Body of pancreas (tissue), 4 donors: ENCODE measurements around the gene PRKCSH. TPM values are rescaled to one million over a fixed set of nuclear protein-coding genes. Genes with fewer than 3 reads are reported as not detected.

Experiments
- ATAC-seq: fragments of 150-250 bp; one replicate; pipeline ENCODE4 v1.9.1; 2016
- DNase-seq, 4 donors: peaks; one replicate each; pipeline ENCODE4 v3.0.0-alpha.2; 2019
- H3K27ac ChIP-seq, 4 donors: fragments of 200-600 bp; sonication (generic); 1 replicate in 3 of 4; 2 replicates in 1 of 4; pipeline versions ENCODE4 v1.5.1 to v1.6.1; 2016 to 2019; ENCODE audit warnings: mild to moderate bottlenecking in 1 of 4, mixed read lengths in 1 of 4, moderate library complexity in 1 of 4
- H3K27me3 ChIP-seq, 2 donors: fragments of 200-600 bp; sonication (generic); one replicate each; pipeline ENCODE4 v1.6.0; 2016; ENCODE audit warnings: mild to moderate bottlenecking in 1 of 2
- H3K36me3 ChIP-seq, 2 donors: fragments of 200-600 bp; sonication (generic); replicated peaks in 1 of 2; 2 replicates each; pipeline ENCODE4 v1.5.1; 2016; ENCODE audit warnings: low read depth in 2 of 2; ENCODE audit not compliant: insufficient read depth in 1 of 2
- H3K4me1 ChIP-seq: fragments of 200-600 bp; sonication (generic); one replicate; pipeline ENCODE4 v1.6.0; 2016
- H3K4me3 ChIP-seq, 2 donors: fragments of 200-600 bp; sonication (generic); 1 replicate in 1 of 2; 2 replicates in 1 of 2; pipeline ENCODE4 v1.5.1; 2016 to 2019
- H3K9me3 ChIP-seq, 3 donors: fragments of 200-600 bp; sonication (generic); 1 replicate in 2 of 3; 2 replicates in 1 of 3; pipeline ENCODE4 v1.5.1; 2016
- CTCF ChIP-seq, 7 experiments: fragments of 450-650 bp in 4 of 7; fragments of 200-600 bp in 3 of 7; sonication (generic) in 3 of 7; IDR thresholded peaks; one replicate each; pipeline ENCODE4 v1.5.1; 2016 to 2019; ENCODE audit warnings: antibody characterized with exemption in 7 of 7
- POLR2A ChIP-seq, 3 donors: fragments of 450-650 bp; IDR thresholded peaks; one replicate each; pipeline ENCODE4 v1.6.1; 2016; ENCODE audit warnings: antibody characterized with exemption in 3 of 3, mild to moderate bottlenecking in 2 of 3
- WGBS, 2 donors: methylation state at CpG; one replicate each; pipeline ENCODE4 v1.1.5; 2017; 5-methylcytosine and 5-hydroxymethylcytosine counted together
- intact Hi-C: fragments of 100-400 bp; cut with DNase I; formaldehyde crosslinking; loops from one replicate; pipeline ENCODE4 v1.15.1; 2023
- total RNA-seq, 2 donors: library from RNA; depleted of rRNA; stranded (reverse); fragments of >200 nt; gene quantifications; one replicate each; pipeline ENCODE4 v1.1.0, GENCODE V29; 2016

The PRKCSH gene
- total RNA-seq, 2 donors from 2014 or later = 134 to 194 TPM

DNA sequence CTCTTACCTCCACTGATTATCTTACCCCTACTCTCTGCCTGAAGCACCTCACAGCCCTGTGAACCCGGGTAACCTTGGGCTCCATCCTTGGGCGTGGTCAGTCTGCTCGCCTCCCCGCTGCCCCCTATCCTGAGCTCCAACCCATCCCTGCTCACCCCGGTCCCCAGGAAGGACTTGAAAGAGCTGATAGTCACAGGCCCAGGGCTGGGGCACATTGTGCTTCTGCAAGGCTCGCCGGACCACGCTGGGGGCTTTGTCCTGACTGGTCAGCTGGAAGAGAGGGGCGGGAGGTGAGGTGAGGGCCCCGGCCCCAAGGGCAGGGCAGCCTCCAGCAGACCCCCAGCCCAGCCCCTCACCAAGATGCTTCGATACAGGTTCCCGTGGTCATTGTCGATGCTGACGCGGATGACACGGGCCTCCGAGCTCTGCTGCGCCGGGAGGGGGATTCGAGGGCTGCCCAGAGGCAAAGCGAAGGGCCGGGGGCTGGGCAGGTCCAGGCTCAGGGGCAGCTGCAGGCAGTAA, 38.3 kb upstream of the PRKCSH start:
- intact Hi-C loops = no loop called here
- no peak for TF ChIP-seq POLR2A (IDR thresholded peaks at IDR 0.05)
- TF ChIP-seq CTCF (IDR thresholded peaks at IDR 0.05) = no peak
- Histone ChIP-seq H3K36me3 (peaks cover 0 to 3% of the 10 kb centered on the region in 2 donors), H3K4me1 (no peaks in the 10 kb centered on the region), H3K27ac (no peak overlapping the region), H3K27me3 (no peaks in the 10 kb centered on the region), H3K9me3 (no peaks in the 10 kb centered on the region), H3K4me3 (no peak overlapping the region)
- WGBS, 2 donors = 92 to 96% methylated on average over 8 to 11 of the region's 22 CpGs
- DNase-seq (no peak), ATAC-seq (no peak)

GRCh38 chr19:11399667-11400066, 35.8 kb upstream of the PRKCSH start:
- TF ChIP-seq CTCF (IDR thresholded peaks at IDR 0.05) (no peak), POLR2A (IDR thresholded peaks at IDR 0.05) (no peak)
- no peak overlapping the region for H3K4me3 ChIP-seq
- no peaks in the 10 kb centered on the region for H3K4me1 ChIP-seq
- intact Hi-C loops = no loop called here
- H3K27ac ChIP-seq = no peak overlapping the region
- ATAC-seq (no peak), DNase-seq (no peak)
- H3K9me3 ChIP-seq = no peaks in the 10 kb centered on the region
- H3K36me3 ChIP-seq = peaks cover 0 to 2% of the 10 kb centered on the region in 2 donors
- H3K27me3 ChIP-seq = no peaks in the 10 kb centered on the region
- 91 to 100% methylated on average over 5 to 9 of the region's 9 CpGs for WGBS, 2 donors

DNA sequence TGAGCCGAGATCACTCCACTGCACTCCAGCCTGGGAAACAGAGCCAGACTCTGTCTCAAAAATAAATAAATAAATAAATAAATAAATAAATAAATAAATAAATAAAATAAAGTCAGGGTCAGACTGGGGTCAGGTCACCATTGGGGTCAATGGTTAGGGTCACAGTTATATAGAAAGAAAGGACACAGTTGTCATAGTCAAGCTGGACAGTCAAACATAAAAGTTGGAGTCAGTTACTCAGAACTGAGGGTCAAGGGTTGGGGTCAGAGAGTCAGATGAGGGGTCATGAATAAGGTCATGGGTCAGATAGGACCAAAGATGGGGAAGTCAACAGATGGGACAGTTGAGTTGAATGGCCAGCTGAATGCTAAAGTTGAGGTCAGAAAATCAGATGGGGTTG, 34.6 kb upstream of the PRKCSH start:
- no peak for DNase-seq
- 79 to 88% methylated on average over 1 of the region's 1 CpG for WGBS, 2 donors

DNA sequence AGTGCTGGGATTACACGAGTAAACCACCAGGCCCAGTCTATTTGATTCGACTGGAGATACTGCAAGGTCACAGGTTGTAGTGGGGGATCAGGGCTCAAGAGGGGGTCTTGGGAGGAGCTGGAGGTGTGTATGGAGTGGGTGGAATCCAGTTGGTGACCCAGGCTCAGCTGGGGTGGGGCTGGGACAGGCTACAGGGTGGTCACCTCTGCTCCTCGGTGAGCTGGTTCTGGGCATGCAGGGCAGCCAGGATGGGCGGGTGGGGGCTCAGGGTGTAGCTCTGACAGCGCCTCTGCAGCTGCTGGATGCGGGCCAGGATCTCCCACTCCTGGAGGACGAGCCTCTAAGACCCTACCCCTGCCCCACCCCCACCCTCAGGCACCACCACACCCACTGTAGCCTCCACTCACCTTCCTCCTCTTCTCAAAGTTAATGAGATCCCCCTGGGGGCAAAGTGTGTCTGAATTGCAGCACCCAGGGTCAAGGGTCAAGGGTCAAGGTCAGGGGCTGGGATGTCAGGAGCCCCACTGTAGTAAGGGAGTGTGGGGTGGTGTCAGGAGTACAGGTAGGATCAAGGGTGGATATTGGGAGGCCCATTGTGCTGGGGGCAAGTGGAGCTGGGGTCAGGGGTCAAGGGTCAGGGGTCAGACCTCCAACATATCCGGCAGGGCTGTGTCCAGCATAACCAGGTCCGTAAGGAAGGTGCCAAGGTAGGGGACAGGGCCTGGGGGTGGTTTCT, 33.5 kb upstream of the PRKCSH start:
- WGBS, 2 donors = 78 to 84% methylated on average over 8 to 9 of the region's 9 CpGs
- no peaks in the 10 kb centered on the region for H3K9me3 ChIP-seq
- no peak overlapping the region for H3K27ac ChIP-seq
- ATAC-seq = no peak
- peaks cover 0 to 4% of the 10 kb centered on the region in 2 donors for H3K36me3 ChIP-seq
- no peak for TF ChIP-seq POLR2A (IDR thresholded peaks at IDR 0.05)
- TF ChIP-seq CTCF (IDR thresholded peaks at IDR 0.05) = no peak
- no peaks in the 10 kb centered on the region for H3K4me1 ChIP-seq
- no peaks in the 10 kb centered on the region for H3K27me3 ChIP-seq
- no peak overlapping the region for H3K4me3 ChIP-seq
- intact Hi-C loops = no loop called here
- DNase-seq = no peak

More for the DNA sequence above, 34.6 kb upstream of the PRKCSH start:
- no peaks in the 10 kb centered on the region for H3K4me1 ChIP-seq
- no peaks in the 10 kb centered on the region for H3K27me3 ChIP-seq
- H3K36me3 ChIP-seq = peaks cover 0 to 4% of the 10 kb centered on the region in 2 donors
- H3K27ac ChIP-seq = no peak overlapping the region
- TF ChIP-seq CTCF (IDR thresholded peaks at IDR 0.05) = no peak
- no peaks in the 10 kb centered on the region for H3K9me3 ChIP-seq
- no peak overlapping the region for H3K4me3 ChIP-seq
- intact Hi-C loops = no loop called here
- ATAC-seq = no peak
